ENCODE data around the gene IL13. TPM values are rescaled to one million over a fixed set of nuclear protein-coding genes. Genes with fewer than 3 reads are reported as not detected.
"Not testable (repeated sequence)": the region's sequence is repeated elsewhere in the genome, so short reads cannot be mapped to it uniquely, and the experiment has no call there.

Gene IL13
- total RNA-seq, 1 experiment from 2014 or later: not detected

DNA sequence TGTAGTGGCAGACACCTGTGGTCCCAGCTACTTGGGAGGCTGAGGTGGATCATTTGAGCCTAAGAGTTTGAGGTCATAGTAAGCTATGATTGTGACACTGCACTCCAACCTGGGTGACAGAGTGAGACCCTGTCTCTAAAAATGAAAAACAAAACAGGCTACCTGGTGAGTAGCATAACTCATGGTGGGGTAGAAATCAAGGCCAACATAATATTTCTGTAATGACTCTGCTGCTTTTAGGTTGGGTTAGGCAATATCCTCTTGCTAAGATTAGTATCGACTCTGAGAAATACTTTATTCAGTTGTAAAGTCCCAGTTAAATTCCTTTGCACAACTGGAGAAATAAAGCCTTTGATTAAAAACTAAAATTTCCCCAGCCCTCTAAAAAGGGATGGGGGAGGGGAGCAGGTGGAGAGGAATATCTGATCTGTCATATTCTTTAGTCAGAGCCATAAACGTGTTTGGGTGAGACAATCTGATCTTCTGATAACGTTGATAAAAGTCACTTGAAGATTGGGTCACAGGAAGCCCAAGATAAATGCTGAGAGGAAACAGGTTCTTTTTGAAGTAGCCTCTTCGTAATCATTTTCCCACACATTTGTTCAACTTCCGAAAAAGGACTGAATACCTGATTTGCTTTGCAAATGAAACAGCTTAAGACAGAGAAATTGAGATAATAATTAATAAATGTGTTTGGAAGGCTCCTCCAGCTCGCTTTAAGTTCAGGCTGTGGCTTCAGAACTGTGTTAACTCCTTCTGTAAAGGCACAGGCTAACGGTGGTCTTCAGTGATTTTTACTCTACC lies 30.8 kb downstream of the IL13 start:
- DNase-seq (ENCODE audit: low read depth): no peak

DNA sequence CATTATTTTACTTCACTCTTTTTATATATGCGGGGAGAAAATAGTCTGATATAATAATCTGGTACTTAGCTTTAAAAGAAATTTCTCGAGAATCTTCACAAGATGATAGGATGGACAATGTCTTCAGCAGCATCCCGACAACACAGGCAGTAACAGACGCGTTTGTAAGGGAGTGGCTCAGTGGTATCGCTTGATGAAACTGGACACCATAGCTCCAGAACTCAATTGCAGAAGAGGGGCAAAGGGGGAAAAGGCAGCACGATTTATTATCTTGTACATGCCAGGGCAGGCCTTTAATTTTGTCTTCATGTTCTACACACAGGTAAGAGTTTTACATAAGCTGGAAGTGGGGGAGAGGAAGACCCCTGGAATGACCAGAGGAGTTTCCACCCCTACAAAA lies 31.5 kb downstream of the IL13 start:
- no peak for DNase-seq (ENCODE audit: low read depth)

DNA sequence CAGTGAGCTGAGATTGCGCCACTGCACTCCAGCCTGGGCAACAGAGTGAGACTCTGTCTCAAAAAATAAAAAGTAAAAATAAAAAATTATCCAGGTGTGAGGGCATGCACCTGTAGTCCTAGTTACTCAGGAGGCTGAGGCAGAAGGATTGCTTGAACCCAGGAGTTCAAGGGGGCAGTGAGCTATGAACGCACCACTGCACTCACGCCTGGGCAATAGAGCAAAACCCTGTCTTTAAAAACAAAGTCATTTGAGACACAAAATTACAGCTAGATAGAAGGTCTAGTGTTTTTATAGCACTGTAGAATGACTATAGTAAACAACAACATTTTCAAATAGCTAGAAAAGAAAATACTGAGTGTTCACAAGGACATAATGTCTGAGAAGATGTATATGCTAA lies 32.2 kb downstream of the IL13 start:
- DNase-seq (ENCODE audit: low read depth): no peak

DNA sequence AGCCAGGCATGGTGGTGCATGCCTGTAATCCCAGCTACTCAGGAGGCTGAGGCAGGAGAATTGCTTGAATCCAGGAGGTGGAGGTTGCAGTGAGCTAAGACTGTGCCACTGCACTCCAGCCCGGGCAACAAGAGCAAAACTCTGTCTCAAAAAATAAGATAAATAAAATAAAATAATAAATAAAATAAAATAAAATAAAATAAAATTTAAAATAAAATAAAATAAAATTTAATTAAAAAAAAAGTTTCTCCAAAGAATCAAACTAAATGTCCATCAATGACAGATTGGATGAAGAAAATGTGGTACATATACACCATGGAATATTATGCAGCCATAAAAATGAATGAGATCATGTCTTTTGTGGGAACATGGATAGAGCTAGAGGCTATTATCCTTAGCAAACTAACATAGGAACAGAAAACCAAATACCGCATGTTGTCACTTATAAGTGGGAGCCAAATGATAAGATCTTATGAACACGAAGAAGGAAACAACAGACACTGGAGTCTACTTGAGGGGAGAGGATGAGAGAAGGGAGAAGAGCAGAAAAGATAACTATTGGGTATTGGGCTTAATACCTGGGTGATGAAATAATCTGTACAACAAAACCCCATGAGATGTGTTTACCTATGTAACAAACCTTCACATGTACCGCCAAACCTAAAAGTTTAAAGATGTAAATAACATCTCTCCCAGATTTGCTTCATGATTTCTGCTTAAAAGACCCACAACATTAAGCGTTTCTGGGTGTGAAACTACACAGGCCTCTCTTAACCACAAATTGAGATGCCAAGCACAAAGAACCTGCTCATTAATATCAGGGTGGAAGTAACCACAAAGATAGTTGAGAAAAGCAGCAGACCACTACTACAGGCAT lies 34.0 kb downstream of the IL13 start:
- not testable (repeated sequence) for DNase-seq (ENCODE audit: low read depth)

DNA sequence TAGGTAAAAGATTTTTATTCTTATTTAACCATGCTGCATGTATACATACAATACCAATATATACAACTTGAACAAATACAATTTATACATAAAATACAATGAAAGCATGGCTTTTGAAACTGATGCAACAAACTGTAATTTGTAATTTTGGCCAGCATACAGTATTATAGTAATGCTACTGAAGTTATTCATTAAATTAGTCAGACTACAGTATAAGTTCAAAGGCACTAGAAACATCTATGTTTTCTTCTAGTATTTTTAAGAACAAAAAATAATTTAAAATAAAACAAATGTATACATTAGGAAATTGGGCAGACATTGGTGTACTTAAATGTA lies 34.6 kb downstream of the IL13 start:
- no peak for DNase-seq (ENCODE audit: low read depth)

DNA sequence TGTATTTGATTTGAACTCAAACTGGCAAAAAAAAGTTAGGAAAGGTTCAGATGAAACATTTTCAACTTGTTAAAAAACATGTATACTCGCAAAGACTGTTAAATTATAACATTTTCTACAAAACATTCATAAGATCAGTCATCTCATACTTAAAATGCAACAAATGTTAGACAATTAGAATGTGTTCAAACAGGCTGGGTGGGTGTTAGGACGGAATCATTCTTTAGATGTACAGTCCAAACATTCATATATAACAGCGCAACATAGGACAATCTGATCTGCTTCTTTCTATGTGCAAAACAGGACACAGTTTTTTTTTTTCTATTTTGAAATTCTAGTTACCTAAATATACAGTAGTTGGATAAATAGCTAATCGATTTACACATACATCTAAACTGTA lies 38.0 kb downstream of the IL13 start:
- no peak for DNase-seq (ENCODE audit: low read depth)

DNA sequence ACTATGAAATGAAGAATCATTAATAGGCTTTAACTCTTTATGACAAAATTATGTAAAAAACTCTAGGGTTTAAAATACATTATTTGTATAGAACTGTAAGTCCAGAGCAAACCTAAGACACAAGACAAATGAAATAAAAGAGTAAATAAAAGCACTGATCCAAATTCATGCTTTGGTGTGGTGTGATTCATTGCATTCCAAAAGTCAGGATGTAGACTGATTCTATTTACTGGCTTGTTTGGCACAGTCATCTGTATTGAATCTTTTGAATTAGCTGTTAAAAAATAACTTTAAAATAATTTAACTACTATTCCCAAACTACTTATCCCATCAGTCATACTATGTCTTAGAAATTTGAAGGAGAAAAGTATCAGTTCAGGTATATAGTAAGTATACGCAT lies 46.9 kb downstream of the IL13 start:
- peak; percentile 35 for DNase-seq (ENCODE audit: low read depth)

DNA sequence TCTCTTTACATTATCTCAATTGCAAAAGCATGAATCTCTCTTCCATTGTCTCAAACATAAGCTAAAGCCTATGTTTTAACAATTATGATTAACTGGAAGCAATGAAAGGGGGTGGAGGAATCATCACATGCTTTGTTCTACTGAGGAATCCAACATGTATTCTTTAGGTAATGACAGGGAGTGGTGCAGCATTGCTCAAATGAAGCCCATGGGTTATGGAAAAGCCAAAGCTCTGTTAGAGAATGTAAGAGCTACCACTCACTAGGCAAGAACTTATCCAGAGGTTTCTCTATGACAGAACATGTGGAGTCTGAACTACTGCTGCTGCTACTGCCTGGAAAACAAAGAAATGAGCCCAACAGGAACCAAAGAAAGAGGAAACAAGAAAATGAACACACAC lies 50.7 kb downstream of the IL13 start:
- no peak for DNase-seq (ENCODE audit: low read depth)

Other genes with a start within 250 kb of the IL13 start
- 17.8 and 20.3 TPM in 2 replicates for gene IRF1, start 167.4 kb upstream of the IL13 start, total RNA-seq (2014; rRNA removed)
- gene IL5, start 114.7 kb upstream of the IL13 start, total RNA-seq (2014; rRNA removed): not detected in 2 replicates
- 21.9 and 27.0 TPM in 2 replicates for gene RAD50, start 101.2 kb upstream of the IL13 start, total RNA-seq (2014; rRNA removed)
- not detected in 2 replicates for gene IL4, start 15.8 kb downstream of the IL13 start, total RNA-seq (2014; rRNA removed)
- gene KIF3A, start 79.4 kb downstream of the IL13 start, total RNA-seq (2014; rRNA removed): 4.8 and 7.2 TPM in 2 replicates
- 0.06 TPM in 1 of 2 replicates, not detected in the other for gene CCNI2, start 89.3 kb downstream of the IL13 start, total RNA-seq (2014; rRNA removed)
- 21.3 and 26.2 TPM in 2 replicates for gene SEPTIN8, start 119.1 kb downstream of the IL13 start, total RNA-seq (2014; rRNA removed)
- not detected in 2 replicates for gene SOWAHA, start 155.1 kb downstream of the IL13 start, total RNA-seq (2014; rRNA removed)
- gene SHROOM1, start 172.5 kb downstream of the IL13 start, total RNA-seq (2014; rRNA removed): 13.3 and 13.4 TPM in 2 replicates
- gene GDF9, start 208.3 kb downstream of the IL13 start, total RNA-seq (2014; rRNA removed): 0.32 TPM in 1 of 2 replicates, not detected in the other
- gene UQCRQ, start 208.5 kb downstream of the IL13 start, total RNA-seq (2014; rRNA removed): 125 and 144 TPM in 2 replicates
- gene LEAP2, start 215.5 kb downstream of the IL13 start, total RNA-seq (2014; rRNA removed): 0.17 and 0.77 TPM in 2 replicates

All from LHCN-M2 (cell line).